Panc1 (cell line): ENCODE results near the gene FAM118A.

Experiments
- POLR2AphosphoS5 ChIP-seq: IDR thresholded peaks from 2 replicates; pipeline ENCODE4 v1.6.1; 2012; ENCODE audit warnings: mild to moderate bottlenecking, low read depth, low read length, moderate library complexity
- TF ChIP-seq, protein P1 (sequence below): fragments of 450-650 bp; IDR thresholded peaks from 2 replicates; pipeline ENCODE4 v1.5.1; 2017; ENCODE audit warnings: mild to moderate bottlenecking

DNA sequence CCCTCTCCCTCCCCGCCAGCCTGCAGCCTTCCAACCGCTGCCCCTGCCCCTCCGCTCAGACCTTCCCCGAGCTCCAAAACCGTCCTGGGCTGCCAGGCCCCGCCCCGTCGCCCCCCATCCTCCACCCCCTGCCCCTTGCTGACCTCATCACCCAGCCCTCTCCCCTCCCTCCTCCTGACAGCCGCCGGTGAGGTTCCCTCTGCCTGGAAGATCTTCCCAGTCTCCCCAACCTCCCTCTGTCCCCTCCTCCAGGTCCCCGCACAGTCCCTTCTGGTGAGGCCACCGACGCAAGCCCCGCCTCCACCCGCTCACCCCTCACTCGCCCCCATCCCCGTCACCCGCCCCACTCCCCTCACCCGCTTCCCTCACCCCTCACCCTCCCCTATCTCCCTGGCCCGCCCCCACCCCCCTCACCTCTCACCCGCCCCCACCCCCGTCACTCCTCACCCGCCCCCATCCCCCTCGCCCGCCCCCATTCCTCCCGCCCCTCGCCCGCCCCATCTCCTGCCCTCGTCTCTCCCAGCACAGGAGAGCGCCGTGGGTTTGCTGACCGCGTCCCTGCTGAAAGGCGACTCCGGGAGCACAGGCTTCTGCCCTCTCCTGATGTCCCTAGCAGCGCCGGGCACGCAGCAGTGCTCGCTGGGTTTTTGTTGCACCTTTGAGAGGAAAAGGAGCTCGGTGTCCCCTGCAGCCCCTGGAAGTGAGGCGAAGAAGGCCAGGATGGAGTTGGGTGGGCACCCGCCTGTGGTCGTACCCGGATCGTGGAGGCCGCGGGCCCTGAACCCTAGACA, 41.4 kb upstream of the FAM118A start:
- TF ChIP-seq, protein P1, sequence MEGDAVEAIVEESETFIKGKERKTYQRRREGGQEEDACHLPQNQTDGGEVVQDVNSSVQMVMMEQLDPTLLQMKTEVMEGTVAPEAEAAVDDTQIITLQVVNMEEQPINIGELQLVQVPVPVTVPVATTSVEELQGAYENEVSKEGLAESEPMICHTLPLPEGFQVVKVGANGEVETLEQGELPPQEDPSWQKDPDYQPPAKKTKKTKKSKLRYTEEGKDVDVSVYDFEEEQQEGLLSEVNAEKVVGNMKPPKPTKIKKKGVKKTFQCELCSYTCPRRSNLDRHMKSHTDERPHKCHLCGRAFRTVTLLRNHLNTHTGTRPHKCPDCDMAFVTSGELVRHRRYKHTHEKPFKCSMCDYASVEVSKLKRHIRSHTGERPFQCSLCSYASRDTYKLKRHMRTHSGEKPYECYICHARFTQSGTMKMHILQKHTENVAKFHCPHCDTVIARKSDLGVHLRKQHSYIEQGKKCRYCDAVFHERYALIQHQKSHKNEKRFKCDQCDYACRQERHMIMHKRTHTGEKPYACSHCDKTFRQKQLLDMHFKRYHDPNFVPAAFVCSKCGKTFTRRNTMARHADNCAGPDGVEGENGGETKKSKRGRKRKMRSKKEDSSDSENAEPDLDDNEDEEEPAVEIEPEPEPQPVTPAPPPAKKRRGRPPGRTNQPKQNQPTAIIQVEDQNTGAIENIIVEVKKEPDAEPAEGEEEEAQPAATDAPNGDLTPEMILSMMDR, result no peak
- no peak for TF ChIP-seq POLR2AphosphoS5
